GM20000 (cell line): ENCODE results near the gene CDC42BPA.
"Not testable (repeated sequence)": the region's sequence is repeated elsewhere in the genome, so short reads cannot be mapped to it uniquely, and the experiment has no call there.

Source experiments
- DNase-seq: peaks from one replicate; pipeline ENCODE4 v3.0.0; 2012; ENCODE audit warnings: low spot score
- TF ChIP-seq, protein P1 (sequence below): IDR thresholded peaks from 2 replicates; pipeline ENCODE4 v1.5.1; 2012; ENCODE audit warnings: mild to moderate bottlenecking, control low read depth; ENCODE audit errors: extremely low read depth, missing control alignments

CDC42BPA gene

GRCh38 chr1:227253065-227253464 is 65.2 kb downstream of the CDC42BPA start:
- TF ChIP-seq, protein P1, sequence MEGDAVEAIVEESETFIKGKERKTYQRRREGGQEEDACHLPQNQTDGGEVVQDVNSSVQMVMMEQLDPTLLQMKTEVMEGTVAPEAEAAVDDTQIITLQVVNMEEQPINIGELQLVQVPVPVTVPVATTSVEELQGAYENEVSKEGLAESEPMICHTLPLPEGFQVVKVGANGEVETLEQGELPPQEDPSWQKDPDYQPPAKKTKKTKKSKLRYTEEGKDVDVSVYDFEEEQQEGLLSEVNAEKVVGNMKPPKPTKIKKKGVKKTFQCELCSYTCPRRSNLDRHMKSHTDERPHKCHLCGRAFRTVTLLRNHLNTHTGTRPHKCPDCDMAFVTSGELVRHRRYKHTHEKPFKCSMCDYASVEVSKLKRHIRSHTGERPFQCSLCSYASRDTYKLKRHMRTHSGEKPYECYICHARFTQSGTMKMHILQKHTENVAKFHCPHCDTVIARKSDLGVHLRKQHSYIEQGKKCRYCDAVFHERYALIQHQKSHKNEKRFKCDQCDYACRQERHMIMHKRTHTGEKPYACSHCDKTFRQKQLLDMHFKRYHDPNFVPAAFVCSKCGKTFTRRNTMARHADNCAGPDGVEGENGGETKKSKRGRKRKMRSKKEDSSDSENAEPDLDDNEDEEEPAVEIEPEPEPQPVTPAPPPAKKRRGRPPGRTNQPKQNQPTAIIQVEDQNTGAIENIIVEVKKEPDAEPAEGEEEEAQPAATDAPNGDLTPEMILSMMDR = no peak
- DNase-seq = no peak

GRCh38 chr1:227245613-227246320 is 72.5 kb downstream of the CDC42BPA start:
- no peak for DNase-seq
- TF ChIP-seq, protein P1 = no peak

DNA sequence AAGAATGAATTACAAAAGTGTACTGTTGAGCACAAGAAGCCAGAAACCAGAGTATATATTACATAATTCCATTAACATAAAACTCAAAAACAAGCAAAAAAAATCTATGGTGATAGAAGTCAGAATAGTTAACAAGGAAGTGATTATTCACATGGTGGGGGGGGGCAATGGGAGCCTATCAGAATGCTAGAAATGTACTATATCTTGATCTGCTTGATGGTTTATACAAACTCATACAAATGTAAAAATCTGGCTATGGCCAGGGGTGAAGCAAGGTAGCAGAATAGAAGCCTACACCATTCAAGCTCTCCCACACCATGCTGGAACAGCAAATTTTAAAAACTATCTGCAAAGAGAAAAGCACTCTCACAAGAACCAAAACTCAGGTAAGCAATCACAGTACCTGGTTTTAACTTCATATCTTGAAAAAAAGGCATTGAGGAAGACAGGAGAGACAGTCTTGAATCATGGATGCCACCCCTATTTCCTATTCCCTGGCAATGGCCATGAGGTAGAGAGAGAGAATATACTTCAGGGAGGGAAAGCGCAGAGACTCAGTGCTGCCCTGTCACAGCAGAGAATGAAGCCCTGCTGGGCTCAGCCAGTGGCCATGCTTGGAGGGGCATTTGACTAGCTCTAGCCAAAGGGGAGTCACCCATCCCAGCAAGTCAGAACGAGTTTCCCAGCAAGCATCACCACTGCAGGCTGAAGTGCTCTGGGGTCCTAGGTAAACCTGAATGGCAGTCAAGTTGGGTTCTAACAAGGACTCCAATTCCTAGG is 73.8 kb downstream of the CDC42BPA start:
- TF ChIP-seq, protein P1 = no peak
- no peak for DNase-seq

DNA sequence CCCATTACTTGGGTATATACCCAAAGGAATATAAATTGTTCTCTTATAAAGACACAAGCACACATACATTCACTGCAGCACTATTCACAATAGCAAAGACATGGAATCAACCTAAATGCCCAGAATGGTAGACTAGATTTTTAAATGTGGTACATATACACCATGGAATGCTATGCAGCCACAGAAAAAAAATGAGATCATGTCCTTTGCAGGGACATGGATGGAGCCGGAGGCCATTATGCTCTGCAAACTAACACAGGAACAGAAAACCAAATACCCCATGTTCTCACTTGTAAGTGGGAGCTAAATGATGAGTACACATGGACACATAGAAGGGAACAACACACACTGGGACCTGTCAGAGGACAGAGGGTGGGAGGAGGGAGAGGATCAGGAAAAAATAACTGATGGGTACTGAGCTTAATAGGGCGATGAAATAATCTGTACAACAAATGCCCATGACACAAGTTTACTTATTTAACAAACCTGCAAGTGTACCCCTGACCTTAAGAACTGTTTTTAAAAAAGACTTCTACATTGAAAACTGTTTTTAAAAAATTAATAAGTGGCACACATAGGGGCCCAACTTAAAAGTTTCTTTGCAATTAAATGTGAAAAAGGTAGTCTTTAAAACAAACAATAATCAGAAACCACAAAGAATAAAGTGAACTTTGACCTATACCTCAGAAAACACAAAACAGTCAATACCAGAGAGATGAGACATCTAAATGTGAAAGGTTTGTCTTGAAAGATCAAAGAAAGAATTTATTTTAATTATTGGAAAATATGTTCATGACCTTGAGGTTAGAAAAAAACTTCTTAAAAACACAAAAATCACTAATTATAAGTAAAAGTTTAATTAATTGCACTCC is 75.2 kb downstream of the CDC42BPA start:
- TF ChIP-seq, protein P1 = no peak
- DNase-seq = no peak

GRCh38 chr1:227240983-227241382 is 77.3 kb downstream of the CDC42BPA start:
- TF ChIP-seq, protein P1 = no peak
- DNase-seq = no peak

DNA sequence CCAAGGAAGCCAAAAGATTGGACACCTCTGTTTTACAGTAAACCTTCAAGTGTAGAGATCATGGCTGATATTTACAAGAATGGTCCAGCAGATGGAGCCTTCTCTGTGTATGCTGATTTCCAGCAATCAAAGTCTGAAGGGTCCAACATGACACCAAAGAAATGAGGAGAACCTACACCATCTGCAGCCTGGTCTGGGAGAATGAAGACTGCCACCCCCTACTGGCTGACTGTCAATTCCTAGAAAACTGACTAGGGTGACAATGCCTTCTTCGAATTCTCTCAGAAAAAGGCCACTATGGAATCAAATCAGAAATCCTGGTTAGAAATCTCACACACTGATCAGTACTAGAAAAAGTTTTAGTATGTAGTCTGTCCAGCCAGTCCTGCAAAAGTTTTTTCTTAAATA is 83.3 kb downstream of the CDC42BPA start:
- TF ChIP-seq, protein P1 = no peak
- peak; percentile 19 for DNase-seq

- not testable (repeated sequence) for DNase-seq
Observed at GRCh38 chr1:227231128-227231527, 87.2 kb downstream of the CDC42BPA start.
